Measurements from ENCODE around the gene NLN. TPM values are rescaled to one million over a fixed set of nuclear protein-coding genes. Genes with fewer than 3 reads are reported as not detected.

Gene NLN
- total and polyA plus RNA-seq, 2 of the 4 experiments (the other 2 are of a cell fraction) = 19.1 to 37.1 TPM

- peaks cover 0 to under 1% of the 10 kb centered on the region in 2 experiments; a peak in 1 of 4 replicates for H3K79me1 ChIP-seq (ENCODE audit: low read depth in 1 of 2, low read length in 2 of 2)
- peak overlapping the region; percentile 48; the same call in 1 of the 2 replicates for H2BK120ac ChIP-seq (ENCODE audit: low read depth, low read length)
- H2AFZ ChIP-seq (replicated peaks; ENCODE audit: low read length, poor library complexity) = peak overlapping the region; percentile 59
- no peaks in the 10 kb centered on the region for H3K36me3 ChIP-seq (ENCODE audit: control insufficient read depth, insufficient read depth, low read length)
- H3K27me3 ChIP-seq (ENCODE audit: control insufficient read depth, insufficient read depth, low read length) = no peaks in the 10 kb centered on the region
- in situ Hi-C loops (cut with MboI; ENCODE audit: low sequenced_read_pairs) (no loop called here), dilution Hi-C loops (cut with HindIII; ENCODE audit: low sequenced_read_pairs, unreplicated experiment) (no loop called here), intact Hi-C loops (cut with micrococcal nuclease) (no loop called here)
- no peak overlapping the region for H3K56ac ChIP-seq (ENCODE audit: extremely low read depth, insufficient read depth, low read length)
- H2AK5ac ChIP-seq (ENCODE audit: low read depth, low read length) = no peak overlapping the region
- peak overlapping the region; percentile 5 for H3K14ac ChIP-seq (replicated peaks; ENCODE audit: low read depth, low read length)
- TF ChIP-seq MAFK (IDR thresholded peaks at IDR 0.05; ENCODE audit: low read depth, low read length) (no peak), MAZ (IDR thresholded peaks at IDR 0.05; ENCODE audit: borderline replicate concordance, low read depth, low read length) (no peak), NFE2L2 (IDR thresholded peaks at IDR 0.05; ENCODE audit: low read depth, low read length) (no peak), MXI1 (IDR thresholded peaks at IDR 0.05; ENCODE audit: borderline replicate concordance, low read depth, low read length) (no peak), RFX5 (IDR thresholded peaks at IDR 0.05; ENCODE audit: low read depth, low read length) (no peak), BHLHE40 (IDR thresholded peaks at IDR 0.05; ENCODE audit: low read depth, low read length) (no peak), RCOR1 (IDR thresholded peaks at IDR 0.05; ENCODE audit: insufficient replicate concordance, low read length) (no peak), CHD1 (IDR thresholded peaks at IDR 0.05; ENCODE audit: low read depth, low read length) (no peak), SMC3 (IDR thresholded peaks at IDR 0.05; ENCODE audit: low read depth, low read length) (no peak), CEBPB (IDR thresholded peaks at IDR 0.05; ENCODE audit: low read depth, low read length) (no peak), USF2 (IDR thresholded peaks at IDR 0.05; ENCODE audit: low read depth, low read length) (no peak), RAD21 (IDR thresholded peaks at IDR 0.05; ENCODE audit: low read length) (no peak)
- TF ChIP-seq, protein P1, sequence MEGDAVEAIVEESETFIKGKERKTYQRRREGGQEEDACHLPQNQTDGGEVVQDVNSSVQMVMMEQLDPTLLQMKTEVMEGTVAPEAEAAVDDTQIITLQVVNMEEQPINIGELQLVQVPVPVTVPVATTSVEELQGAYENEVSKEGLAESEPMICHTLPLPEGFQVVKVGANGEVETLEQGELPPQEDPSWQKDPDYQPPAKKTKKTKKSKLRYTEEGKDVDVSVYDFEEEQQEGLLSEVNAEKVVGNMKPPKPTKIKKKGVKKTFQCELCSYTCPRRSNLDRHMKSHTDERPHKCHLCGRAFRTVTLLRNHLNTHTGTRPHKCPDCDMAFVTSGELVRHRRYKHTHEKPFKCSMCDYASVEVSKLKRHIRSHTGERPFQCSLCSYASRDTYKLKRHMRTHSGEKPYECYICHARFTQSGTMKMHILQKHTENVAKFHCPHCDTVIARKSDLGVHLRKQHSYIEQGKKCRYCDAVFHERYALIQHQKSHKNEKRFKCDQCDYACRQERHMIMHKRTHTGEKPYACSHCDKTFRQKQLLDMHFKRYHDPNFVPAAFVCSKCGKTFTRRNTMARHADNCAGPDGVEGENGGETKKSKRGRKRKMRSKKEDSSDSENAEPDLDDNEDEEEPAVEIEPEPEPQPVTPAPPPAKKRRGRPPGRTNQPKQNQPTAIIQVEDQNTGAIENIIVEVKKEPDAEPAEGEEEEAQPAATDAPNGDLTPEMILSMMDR (conservative IDR thresholded peaks at IDR 0.05; ENCODE audit: low read depth, low read length) = no peak
- TF ChIP-seq, protein P2, sequence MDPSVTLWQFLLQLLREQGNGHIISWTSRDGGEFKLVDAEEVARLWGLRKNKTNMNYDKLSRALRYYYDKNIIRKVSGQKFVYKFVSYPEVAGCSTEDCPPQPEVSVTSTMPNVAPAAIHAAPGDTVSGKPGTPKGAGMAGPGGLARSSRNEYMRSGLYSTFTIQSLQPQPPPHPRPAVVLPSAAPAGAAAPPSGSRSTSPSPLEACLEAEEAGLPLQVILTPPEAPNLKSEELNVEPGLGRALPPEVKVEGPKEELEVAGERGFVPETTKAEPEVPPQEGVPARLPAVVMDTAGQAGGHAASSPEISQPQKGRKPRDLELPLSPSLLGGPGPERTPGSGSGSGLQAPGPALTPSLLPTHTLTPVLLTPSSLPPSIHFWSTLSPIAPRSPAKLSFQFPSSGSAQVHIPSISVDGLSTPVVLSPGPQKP (IDR thresholded peaks at IDR 0.05; ENCODE audit: borderline replicate concordance, low read depth, low read length) = no peak
- peak overlapping the region; percentile 5; the same call in 1 of the 3 replicates for H2BK15ac ChIP-seq (ENCODE audit: low read depth, low read length)
- ATAC-seq (ENCODE audit: low read depth) (peak; percentile 53), DNase-seq (peak; percentile 14)
- H3K23ac ChIP-seq (ENCODE audit: low read depth, low read length) = no peak overlapping the region
- peaks cover 3% of the 10 kb centered on the region for H3K9me1 ChIP-seq (ENCODE audit: insufficient read depth, low read length)
- H2BK5ac ChIP-seq (ENCODE audit: low read depth, low read length, poor library complexity, severe bottlenecking) = peak overlapping the region; percentile 10
- no peak overlapping the region for H2BK20ac ChIP-seq (ENCODE audit: low read depth, low read length)
- ChIA-PET POLR2A (ENCODE audit: unreplicated experiment) (no interaction called here), CTCF (no interaction called here)
- H4K91ac ChIP-seq (ENCODE audit: insufficient read depth, low read depth, low read length) = no peak overlapping the region
- WGBS, 2 experiments (ENCODE audit: extremely low coverage in 2 of 2, insufficient read length in 1 of 2) = no CpG with 5 or more reads among the region's 11 CpGs
- no peak overlapping the region for H3K9ac ChIP-seq (ENCODE audit: low read depth, low read length)
- 0 out of 2 replicates have a peak overlapping the region, but pooled peaks have one; percentile 9 for H3K4ac ChIP-seq (ENCODE audit: low read depth, low read length)
- peaks cover 3% of the 10 kb centered on the region; the same call in 1 of the 2 replicates for H3K4me1 ChIP-seq (ENCODE audit: control insufficient read depth, insufficient read depth, low read length)
- H4K20me1 ChIP-seq (ENCODE audit: insufficient read depth, low read length) = no peaks in the 10 kb centered on the region
- no peak overlapping the region; the same call in 1 of the 2 replicates for H4K5ac ChIP-seq (ENCODE audit: low read depth, low read length)
- H2AK9ac ChIP-seq (replicated peaks; ENCODE audit: low read depth, low read length, poor library complexity) = no peak overlapping the region
- peak overlapping the region in 1 of 2 experiments; percentile 67; a peak in 2 of 4 replicates for H4K8ac ChIP-seq (ENCODE audit: low read depth in 2 of 2, low read length in 2 of 2)
- H3K4me3 ChIP-seq (ENCODE audit: insufficient read depth, low read depth, low read length) = no peak overlapping the region
- no peak overlapping the region for H3K27ac ChIP-seq (ENCODE audit: insufficient read depth, low read length)
- BruUV-seq (replicated peaks) = no TSS peak
- no peak overlapping the region; the same call in 1 of the 2 replicates for H3K4me2 ChIP-seq (ENCODE audit: low read depth, low read length)
- no peaks in the 10 kb centered on the region for H3K9me3 ChIP-seq (ENCODE audit: control insufficient read depth, insufficient read depth, low read length)
- H3K18ac ChIP-seq (ENCODE audit: low read depth, low read length) = peak overlapping the region; percentile 2; the same call in 1 of the 2 replicates
Measured at GRCh38 chr5:65867542-65868195, 145.7 kb downstream of the NLN start.
